NCI-H1092 (cell line): Measurements from ENCODE around the gene KRTAP12-3.
"Not testable (repeated sequence)": the region's sequence is repeated elsewhere in the genome, so short reads cannot be mapped to it uniquely, and the experiment has no call there.

Experiments used
- DNase-seq: peaks from one replicate; lab custom pipeline; 2025; lab: John Stamatoyannopoulos, UW

The KRTAP12-3 gene

GRCh38 chr21:44685050-44685449 lies 27.3 kb downstream of the KRTAP12-3 start:
- not testable (repeated sequence) for DNase-seq

DNA sequence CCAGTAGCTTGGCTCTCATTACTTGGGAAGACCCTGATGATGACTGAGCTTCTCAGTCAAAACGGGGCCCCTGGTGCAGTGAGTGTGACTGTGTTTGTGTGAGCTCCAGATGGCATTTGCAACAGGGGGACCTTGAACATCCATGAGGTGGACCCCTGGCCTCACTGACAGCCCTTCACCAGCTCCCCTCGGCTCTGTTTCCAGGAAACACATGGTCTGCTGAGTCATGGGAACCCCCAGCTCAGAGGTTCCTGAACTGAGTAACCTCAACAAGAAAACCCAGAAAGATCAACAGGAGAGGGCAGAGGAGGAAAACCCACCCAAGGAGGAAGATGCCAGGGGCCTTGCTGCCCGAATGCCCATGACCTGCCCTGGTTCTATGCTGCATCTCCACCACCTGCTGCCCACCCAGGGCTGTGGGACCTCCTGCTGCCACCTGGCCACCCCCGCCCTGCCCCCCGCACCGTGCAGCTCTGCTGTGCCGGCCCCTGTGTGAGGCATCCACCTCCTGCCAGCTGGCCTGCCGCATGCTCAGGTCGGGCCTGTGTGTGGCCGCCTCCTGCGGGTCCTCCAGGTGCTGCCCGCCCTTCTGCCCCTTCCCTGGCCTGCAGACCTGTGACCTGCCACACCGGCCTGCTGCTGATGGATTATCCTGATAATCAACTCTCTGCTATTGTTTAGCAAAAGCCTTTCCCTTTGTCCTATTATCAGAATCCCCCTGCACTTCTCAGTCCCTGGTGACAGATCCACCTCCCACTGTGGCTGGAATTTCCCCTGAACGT lies 28.5 kb downstream of the KRTAP12-3 start:
- DNase-seq = no peak

GRCh38 chr21:44686843-44687561 lies 29.3 kb downstream of the KRTAP12-3 start:
- DNase-seq = no peak

GRCh38 chr21:44687671-44688070 lies 29.9 kb downstream of the KRTAP12-3 start:
- DNase-seq = no peak

- not testable (repeated sequence) for DNase-seq
Measured at GRCh38 chr21:44689740-44690139, 32.0 kb downstream of the KRTAP12-3 start.

DNA sequence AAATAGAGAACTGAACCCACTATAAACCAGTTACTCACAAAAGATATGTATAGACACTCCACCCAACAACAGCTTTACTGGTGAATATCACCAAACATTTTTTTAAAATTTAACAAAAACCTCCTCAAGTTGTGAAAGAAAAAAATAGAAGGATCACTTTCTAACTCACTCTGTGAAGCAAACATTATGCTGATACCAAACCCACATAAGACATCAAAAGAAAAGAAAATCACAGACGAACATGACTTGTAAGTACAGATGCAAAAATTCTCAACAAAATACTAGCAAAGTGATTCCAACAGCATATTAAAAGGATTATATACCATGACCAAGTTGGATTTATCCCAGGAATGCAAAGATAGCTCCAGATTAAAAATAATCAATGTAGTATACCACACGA lies 34.0 kb downstream of the KRTAP12-3 start:
- no peak for DNase-seq

DNA sequence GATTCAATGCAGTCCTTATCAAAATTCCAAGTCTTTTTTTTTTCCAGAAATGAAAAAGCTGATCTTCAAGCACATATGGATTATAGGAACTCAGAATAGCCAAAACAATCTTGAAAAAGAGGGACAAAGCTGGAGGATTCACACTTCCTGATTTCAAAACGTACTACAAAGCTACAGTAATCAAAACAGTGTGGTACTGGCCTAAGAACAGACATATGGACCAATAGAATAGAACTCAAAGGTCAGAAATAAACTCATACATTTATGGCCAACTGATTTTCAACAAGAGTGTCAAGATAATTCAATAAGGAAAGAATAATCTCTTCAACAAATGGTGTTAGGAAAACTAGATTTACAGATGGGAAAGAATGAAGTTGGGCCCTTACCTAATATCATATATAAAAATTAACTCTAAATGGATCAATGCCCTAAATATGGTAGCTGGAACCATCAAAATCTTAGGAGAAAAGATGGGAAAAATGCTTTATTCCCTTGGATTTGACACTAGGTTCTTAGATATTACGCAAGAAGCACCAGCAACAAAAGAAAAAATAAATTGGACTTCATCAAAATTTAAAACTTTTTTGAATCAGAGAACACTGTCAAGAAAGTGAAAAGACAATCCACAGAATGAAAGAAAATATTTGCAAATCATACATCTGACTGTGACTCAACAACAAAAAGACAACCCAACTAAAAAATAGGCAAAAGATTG lies 35.2 kb downstream of the KRTAP12-3 start:
- no peak for DNase-seq

DNA sequence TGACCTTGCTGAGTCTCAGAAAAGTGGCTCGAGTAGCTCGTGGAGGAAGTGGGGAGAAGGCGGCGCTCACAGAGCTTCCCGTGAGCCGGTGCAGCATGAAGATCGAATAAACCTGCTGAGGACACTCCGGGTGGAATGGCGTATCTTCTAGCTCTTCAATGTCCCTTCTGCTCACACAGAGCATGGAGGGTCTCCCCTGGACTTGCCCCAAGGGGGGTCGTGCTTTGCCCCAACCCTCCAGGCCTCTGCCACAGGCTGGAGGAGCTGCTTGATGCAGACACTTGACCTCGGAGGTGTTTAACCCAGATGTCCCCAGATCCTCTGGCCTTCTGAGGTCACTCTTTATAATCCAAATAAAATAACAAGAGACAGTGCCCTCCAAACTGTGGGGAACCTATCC lies 37.0 kb downstream of the KRTAP12-3 start:
- DNase-seq = no peak

- no peak for DNase-seq
Measured at GRCh38 chr21:44695184-44695583, 37.5 kb downstream of the KRTAP12-3 start.

GRCh38 chr21:44695641-44696040 lies 37.9 kb downstream of the KRTAP12-3 start:
- no peak for DNase-seq

GRCh38 chr21:44696572-44696971 lies 38.8 kb downstream of the KRTAP12-3 start:
- no peak for DNase-seq

DNA sequence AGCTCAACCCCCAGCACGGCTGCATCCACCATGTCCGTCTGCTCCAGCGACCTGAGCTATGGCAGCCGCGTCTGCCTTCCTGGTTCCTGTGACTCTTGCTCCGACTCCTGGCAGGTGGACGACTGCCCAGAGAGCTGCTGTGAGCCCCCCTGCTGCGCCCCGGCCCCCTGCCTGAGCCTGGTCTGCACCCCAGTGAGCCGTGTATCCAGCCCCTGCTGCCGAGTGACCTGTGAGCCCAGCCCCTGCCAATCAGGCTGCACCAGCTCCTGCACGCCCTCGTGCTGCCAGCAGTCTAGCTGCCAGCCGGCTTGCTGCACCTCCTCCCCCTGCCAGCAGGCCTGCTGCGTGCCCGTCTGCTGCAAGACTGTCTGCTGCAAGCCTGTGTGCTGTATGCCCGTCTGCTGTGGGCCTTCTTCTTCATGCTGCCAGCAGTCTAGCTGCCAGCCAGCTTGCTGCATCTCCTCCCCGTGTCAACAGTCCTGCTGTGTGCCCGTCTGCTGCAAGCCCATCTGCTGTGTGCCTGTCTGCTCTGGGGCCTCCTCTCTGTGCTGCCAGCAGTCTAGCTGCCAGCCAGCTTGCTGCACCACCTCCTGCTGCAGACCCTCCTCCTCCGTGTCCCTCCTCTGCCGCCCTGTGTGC lies 39.6 kb downstream of the KRTAP12-3 start, which contains the start of gene KRTAP10-12:
TSS of gene KRTAP10-12 (plus strand) at position 1 of the 639 bp plus-strand sequence. CDS start at position 31, 30 bp downstream.
- not testable (repeated sequence) for DNase-seq

DNA sequence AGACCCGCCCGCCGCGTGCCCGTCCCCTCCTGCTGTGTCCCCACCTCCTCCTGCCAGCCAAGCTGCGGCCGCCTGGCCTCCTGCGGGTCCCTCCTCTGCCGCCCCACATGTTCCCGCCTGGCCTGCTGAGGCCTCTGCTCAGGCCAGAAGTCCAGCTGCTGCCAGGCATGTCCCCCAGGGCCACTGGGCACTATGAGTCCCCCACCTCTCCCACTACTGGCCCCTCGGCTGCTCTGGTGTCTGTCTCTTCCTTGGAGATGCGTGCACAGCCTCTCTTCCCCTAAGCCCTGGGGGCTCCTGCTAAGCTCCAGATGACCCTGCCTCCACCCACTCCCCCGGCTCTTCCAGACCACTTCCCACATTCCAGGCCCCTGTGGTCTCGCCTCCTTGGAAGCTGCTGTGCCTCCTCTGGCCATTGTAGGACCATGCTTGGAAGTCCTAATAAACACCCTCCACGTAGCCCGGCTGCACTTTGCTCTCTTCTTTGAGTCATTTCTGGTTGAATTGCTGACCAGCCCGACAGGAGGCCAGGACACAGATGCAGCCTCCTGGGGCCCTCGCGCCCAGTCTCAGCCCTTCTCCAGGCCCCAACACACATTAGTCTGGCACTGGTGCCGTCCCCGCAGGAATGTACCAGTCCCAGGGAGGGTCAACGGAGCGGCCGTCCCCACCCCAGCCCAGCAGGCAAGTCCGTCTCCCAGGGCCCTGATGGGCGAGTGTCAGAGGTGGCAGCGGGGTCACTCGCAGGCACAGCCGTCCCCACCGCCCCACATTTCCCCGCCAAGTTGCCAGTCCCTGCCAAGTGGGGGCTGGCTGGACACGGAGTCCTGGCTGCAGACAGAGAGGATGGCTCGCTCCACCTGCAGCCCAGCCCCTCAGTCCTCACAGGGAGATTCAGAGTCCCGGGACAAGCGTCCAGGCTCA lies 40.3 kb downstream of the KRTAP12-3 start:
- DNase-seq = no peak

DNA sequence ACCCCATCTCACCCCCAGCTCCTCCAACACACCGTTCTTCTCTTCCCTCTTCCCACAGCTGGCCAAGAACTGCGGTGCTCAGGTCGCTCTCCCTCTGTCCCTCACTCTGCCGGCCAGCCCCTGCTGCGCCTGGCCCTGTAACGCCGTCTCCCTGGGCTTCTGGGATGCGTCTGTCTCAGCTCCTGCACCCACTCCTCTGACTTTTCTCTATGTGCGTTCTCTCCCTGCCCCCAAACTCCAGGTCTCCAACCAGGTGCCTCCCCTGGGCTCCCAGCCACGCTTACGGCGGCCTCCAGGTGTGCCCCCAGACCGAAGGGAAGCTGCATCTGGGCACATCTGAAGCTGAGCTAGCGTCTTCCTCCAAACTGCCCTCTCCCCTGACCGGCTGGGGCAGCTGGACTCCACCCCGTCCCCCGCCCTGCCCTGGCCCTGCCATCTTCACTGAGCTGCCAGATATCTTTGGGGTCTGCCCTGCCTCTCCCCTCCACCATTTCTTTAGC lies 41.8 kb downstream of the KRTAP12-3 start:
- no peak for DNase-seq

DNA sequence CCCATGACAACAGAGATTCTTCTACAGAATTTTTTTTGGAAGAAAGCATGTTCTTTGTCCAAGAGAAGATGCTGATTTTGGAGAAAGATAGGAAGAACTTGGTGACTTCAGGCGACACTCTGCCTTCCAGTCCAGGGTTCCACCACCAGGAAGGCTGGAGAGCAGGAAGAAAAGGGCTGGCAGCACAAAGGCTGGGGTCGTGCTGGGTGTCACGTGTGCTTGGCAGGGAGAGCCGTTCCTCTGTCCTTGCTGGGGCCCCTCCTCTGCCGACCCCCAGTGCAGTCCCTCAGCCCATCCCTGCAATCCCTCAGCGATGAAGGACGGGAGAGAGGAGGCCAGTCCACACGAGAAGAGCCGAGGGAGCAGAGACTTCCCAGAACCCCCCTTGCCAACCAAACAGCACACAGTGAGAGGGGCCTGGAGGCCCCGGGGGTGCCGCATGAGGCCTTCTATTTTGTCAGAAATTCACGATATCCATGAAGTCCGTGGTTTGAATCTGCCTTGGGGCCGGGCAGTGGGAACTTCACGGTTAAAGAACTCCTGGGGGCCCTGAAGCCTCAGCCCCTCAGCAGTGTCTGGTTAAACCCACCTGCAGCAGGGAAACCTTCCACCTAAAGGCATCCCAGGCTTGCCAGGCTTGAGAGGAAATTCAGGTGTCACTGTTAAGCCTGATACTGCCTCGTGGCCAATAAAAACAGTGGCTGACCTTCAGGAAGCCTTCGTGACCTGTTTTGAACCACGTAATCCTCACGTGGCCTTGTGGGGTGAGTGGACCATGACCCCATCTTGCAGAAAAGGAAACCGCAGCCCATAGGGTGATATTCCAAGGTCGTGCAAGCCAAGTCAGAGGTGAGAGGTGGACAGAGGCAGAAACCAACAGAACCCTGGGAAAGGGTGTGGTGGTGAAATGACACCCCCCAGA lies 42.6 kb downstream of the KRTAP12-3 start:
- no peak for DNase-seq

- DNase-seq = no peak
Measured at GRCh38 chr21:44701023-44701400, 43.3 kb downstream of the KRTAP12-3 start.

DNA sequence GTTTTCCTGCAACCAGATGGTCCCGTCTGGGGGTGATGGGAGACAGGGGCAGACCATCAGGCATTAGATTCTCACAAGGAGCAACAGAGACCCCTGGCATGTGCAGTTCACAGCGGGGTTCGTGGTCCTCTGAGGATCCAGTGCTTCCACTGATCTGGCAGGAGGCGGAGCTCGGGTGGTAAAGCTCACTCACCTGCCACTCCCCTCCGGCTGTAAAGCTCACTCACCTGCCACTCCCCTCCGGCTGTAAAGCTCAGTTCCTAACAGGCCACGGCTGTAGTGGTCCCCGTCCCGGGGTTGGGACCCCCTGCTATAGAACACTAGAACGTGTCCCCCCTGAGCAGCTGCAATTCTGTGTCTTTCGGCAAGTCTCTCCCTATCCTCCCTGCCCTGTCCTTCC lies 43.8 kb downstream of the KRTAP12-3 start:
- DNase-seq = peak; percentile 33

DNA sequence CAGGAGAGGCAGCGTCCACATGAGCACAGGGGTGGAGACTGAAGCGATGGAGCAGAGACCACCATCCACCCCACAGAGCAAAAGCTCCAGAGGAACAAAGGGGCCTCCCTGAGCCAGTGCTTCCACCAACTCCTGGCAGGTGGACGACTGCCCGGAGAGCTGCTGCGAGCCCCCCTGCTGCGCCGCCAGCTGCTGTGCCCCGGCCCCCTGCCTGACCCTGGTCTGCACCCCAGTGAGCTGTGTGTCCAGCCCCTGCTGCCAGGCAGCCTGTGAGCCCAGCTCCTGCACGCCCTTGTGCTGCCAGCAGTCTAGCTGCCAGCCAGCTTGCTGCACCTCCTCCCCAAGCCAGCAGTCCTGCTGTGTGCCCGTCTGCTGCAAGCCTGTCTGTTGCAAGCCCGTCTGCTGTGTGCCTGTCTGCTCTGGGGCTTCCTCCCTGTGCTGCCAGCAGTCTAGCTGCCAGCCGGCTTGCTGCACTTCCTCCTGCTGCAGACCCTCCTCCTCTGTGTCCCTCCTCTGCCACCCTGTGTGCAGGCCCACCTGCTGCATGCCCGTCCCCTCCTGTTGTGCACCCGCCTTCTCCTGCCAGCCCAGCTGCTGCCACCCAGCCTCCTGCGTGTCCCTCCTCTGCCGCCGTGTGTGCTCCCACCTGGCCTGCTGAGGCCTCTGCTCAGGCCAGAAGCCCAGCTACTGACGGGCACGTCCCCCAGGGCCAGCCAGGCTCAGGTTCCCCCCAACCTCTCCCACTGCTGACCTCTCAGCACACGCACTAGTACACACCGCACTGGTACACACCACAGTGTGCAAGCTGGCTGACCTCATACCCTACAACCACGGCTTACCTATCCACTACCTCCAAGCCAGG lies 44.6 kb downstream of the KRTAP12-3 start:
- DNase-seq = peak; percentile 70
